ENCODE results near the gene CFD. TPM values are rescaled to one million over a fixed set of nuclear protein-coding genes. Genes with fewer than 3 reads are reported as not detected.

Gene CFD
- total and polyA plus RNA-seq, 10 of the 15 experiments (the other 5 are each of a cell fraction or from before 2014, with no cell fraction given) = 0.05 to 1.1 (median 0.38) TPM; not detected in 4

DNA sequence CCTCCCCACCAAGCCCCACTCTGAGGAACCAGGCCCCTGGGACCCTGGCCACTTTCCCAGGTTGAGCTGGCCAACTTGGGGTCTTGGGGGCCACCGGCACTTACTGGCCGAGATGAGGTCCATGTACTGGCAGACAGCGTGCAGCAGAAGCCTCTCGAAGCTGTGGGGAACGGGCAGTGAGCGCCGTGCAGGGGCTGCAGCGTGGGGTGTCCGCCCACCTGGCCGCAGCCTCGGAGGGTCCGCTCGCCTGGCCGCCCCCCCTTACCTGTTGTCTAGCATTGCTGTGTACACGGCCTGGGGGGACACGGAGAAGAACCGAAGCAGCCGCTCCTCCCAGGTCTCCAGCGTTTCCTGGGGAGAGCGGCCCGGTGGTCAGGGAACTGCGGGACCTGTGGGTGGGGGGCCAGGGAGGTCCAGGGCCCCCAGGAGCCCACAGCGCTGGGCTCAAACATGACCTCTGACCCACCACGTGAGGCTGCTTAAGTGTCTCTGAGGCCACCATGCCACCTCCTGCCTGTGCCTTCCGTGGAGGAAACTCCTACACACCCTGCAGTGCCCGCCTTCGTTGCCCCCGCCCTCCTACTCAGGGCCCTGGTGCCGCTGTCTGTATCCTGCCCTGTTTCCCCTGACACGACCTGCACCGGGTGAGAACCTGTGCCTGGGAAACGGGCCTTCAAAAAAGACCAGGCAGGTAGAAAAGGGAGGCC lies 40.0 kb downstream of the CFD start:
- intact Hi-C loops (cut with micrococcal nuclease; ENCODE audit: unreplicated experiment) (no loop called here), in situ Hi-C loops (cut with MboI) (no loop called here)
- Histone ChIP-seq H4K20me1 (ENCODE audit: control insufficient read depth, insufficient read depth) (no peaks in the 10 kb centered on the region), H3K4me1 (ENCODE audit: control insufficient read depth, insufficient read depth, low read length) (no peaks in the 10 kb centered on the region), H2AFZ (ENCODE audit: control insufficient read depth, low read depth, low read length) (no peak overlapping the region), H3K79me2 (ENCODE audit: control insufficient read depth, insufficient read depth, low read length) (no peaks in the 10 kb centered on the region), H3K27me3 (replicated peaks in 1 of 2; ENCODE audit: control insufficient read depth in 2 of 2, insufficient read depth in 2 of 2, low read length in 1 of 2) (no peaks in the 10 kb centered on the region), H3K4me3 (no peak overlapping the region), H3K4me2 (ENCODE audit: control insufficient read depth, insufficient read depth) (no peak overlapping the region), H3K9ac (ENCODE audit: control insufficient read depth, insufficient read depth, low read length) (no peak overlapping the region), H3K9me3 (replicated peaks; ENCODE audit: control insufficient read depth, insufficient read depth, low read length) (no peaks in the 10 kb centered on the region), H3K36me3 (ENCODE audit: control insufficient read depth in 2 of 2, insufficient read depth in 2 of 2, low read length in 1 of 2) (peaks cover 0 to 6% of the 10 kb centered on the region in 2 experiments; a peak in 2 of 4 replicates), H3K27ac (ENCODE audit: control insufficient read depth, insufficient read depth) (no peak overlapping the region)
- ChIA-PET CTCF (no interaction called here), POLR2A (no interaction called here), SMC1A (ENCODE audit: uncharacterized antibody, unreplicated experiment) (no interaction called here), RAD21 (ENCODE audit: unreplicated experiment) (no interaction called here)
- BruUV-seq (replicated peaks) = no TSS peak
- FAIRE-seq (no peak), ATAC-seq (no peak), DNase-seq (ENCODE audit: low read depth, low spot score) (no peak)
- 76% methylated on average over 28 of the region's 32 CpGs for WGBS (ENCODE audit: insufficient coverage, insufficient replicate concordance, low lambda C conversion rate, missing lambda C conversion rate)
- TF ChIP-seq NFIC (IDR thresholded peaks at IDR 0.05; ENCODE audit: low read depth, low read length) = no peak

DNA sequence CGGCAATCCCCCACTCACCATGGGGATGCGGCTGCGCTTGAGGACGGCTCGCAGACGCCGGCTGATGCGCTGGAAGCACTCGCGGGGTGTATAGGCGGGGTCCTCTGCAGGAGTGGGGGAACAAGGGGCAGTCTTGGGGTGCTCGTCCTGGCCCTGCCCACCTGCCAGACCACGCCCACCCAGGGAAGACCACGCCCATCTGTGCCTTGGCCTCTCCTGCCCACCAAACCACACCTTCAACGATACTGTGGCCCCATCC lies 40.5 kb downstream of the CFD start:
- ChIA-PET CTCF (no interaction called here), SMC1A (ENCODE audit: uncharacterized antibody, unreplicated experiment) (no interaction called here), POLR2A (no interaction called here), RAD21 (ENCODE audit: unreplicated experiment) (no interaction called here)
- TF ChIP-seq PAX8 (IDR thresholded peaks at IDR 0.05) = no peak
- no peak for TF ChIP-seq SMAD1 (IDR thresholded peaks at IDR 0.05; ENCODE audit: low read depth, partially characterized antibody)
- no peak for TF ChIP-seq YY1 (IDR thresholded peaks at IDR 0.05; ENCODE audit: low read depth, low read length)
- TF ChIP-seq HDGF (IDR thresholded peaks at IDR 0.05) = no peak
- no peak for TF ChIP-seq MXI1 (IDR thresholded peaks at IDR 0.05; ENCODE audit: low read depth, low read length)
- no peak for TF ChIP-seq STAT1 (conservative IDR thresholded peaks at IDR 0.05)
- TF ChIP-seq KAT2A (conservative IDR thresholded peaks at IDR 0.05; ENCODE audit: control insufficient read depth, low read depth, low read length) = no peak
- TF ChIP-seq GATAD2B (conservative IDR thresholded peaks at IDR 0.05; ENCODE audit: low read depth) = no peak
- TF ChIP-seq, protein P1, sequence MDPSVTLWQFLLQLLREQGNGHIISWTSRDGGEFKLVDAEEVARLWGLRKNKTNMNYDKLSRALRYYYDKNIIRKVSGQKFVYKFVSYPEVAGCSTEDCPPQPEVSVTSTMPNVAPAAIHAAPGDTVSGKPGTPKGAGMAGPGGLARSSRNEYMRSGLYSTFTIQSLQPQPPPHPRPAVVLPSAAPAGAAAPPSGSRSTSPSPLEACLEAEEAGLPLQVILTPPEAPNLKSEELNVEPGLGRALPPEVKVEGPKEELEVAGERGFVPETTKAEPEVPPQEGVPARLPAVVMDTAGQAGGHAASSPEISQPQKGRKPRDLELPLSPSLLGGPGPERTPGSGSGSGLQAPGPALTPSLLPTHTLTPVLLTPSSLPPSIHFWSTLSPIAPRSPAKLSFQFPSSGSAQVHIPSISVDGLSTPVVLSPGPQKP (IDR thresholded peaks at IDR 0.05; ENCODE audit: low read depth, low read length) = no peak
- TF ChIP-seq GABPA (IDR thresholded peaks at IDR 0.05; ENCODE audit: low read depth) = no peak
- TF ChIP-seq, protein P2, sequence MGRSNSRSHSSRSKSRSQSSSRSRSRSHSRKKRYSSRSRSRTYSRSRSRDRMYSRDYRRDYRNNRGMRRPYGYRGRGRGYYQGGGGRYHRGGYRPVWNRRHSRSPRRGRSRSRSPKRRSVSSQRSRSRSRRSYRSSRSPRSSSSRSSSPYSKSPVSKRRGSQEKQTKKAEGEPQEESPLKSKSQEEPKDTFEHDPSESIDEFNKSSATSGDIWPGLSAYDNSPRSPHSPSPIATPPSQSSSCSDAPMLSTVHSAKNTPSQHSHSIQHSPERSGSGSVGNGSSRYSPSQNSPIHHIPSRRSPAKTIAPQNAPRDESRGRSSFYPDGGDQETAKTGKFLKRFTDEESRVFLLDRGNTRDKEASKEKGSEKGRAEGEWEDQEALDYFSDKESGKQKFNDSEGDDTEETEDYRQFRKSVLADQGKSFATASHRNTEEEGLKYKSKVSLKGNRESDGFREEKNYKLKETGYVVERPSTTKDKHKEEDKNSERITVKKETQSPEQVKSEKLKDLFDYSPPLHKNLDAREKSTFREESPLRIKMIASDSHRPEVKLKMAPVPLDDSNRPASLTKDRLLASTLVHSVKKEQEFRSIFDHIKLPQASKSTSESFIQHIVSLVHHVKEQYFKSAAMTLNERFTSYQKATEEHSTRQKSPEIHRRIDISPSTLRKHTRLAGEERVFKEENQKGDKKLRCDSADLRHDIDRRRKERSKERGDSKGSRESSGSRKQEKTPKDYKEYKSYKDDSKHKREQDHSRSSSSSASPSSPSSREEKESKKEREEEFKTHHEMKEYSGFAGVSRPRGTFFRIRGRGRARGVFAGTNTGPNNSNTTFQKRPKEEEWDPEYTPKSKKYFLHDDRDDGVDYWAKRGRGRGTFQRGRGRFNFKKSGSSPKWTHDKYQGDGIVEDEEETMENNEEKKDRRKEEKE (IDR thresholded peaks at IDR 0.05) = no peak
- TF ChIP-seq, protein P3, sequence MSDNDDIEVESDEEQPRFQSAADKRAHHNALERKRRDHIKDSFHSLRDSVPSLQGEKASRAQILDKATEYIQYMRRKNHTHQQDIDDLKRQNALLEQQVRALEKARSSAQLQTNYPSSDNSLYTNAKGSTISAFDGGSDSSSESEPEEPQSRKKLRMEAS (IDR thresholded peaks at IDR 0.05; ENCODE audit: low read depth, low read length) = no peak
- BruUV-seq (replicated peaks) = no TSS peak
- no peak overlapping the region for H2AFZ ChIP-seq (ENCODE audit: control insufficient read depth, low read depth, low read length)
- WGBS (ENCODE audit: insufficient coverage, insufficient replicate concordance, low lambda C conversion rate, missing lambda C conversion rate) = 79% methylated on average over 15 of the region's 15 CpGs
- ATAC-seq (peak; percentile 34), FAIRE-seq (no peak), DNase-seq (ENCODE audit: low read depth, low spot score) (no peak)
- in situ Hi-C loops (cut with MboI) (no loop called here), intact Hi-C loops (cut with micrococcal nuclease; ENCODE audit: unreplicated experiment) (no loop called here)
- no peak overlapping the region for H3K9ac ChIP-seq (ENCODE audit: control insufficient read depth, insufficient read depth, low read length)
- H3K36me3 ChIP-seq (ENCODE audit: control insufficient read depth in 2 of 2, insufficient read depth in 2 of 2, low read length in 1 of 2) = peaks cover 0 to 6% of the 10 kb centered on the region in 2 experiments; a peak in 2 of 4 replicates
- no peaks in the 10 kb centered on the region for H3K9me3 ChIP-seq (replicated peaks; ENCODE audit: control insufficient read depth, insufficient read depth, low read length)
- no peak overlapping the region for H3K4me3 ChIP-seq
- no peaks in the 10 kb centered on the region for H3K4me1 ChIP-seq (ENCODE audit: control insufficient read depth, insufficient read depth, low read length)
- no peaks in the 10 kb centered on the region for H4K20me1 ChIP-seq (ENCODE audit: control insufficient read depth, insufficient read depth)
- H3K27ac ChIP-seq (ENCODE audit: control insufficient read depth, insufficient read depth) = no peak overlapping the region
- no peaks in the 10 kb centered on the region for H3K27me3 ChIP-seq (replicated peaks in 1 of 2; ENCODE audit: control insufficient read depth in 2 of 2, insufficient read depth in 2 of 2, low read length in 1 of 2)
- no peaks in the 10 kb centered on the region for H3K79me2 ChIP-seq (ENCODE audit: control insufficient read depth, insufficient read depth, low read length)
- no peak overlapping the region for H3K4me2 ChIP-seq (ENCODE audit: control insufficient read depth, insufficient read depth)
